NOMO-1 treated with dmso at 0.1 percent for 144 hours (cell line): ENCODE results near the gene NACAD.

ENCODE experiments used
- DNase-seq: peaks from one replicate; lab custom pipeline; 2025; ENCODE audit not compliant: unreplicated experiment; lab: John Stamatoyannopoulos, UW

NACAD gene

GRCh38 chr7:45088821-45089340, at the start of gene NACAD:
NACAD (minus strand) TSS chr7:45088969; CDS start chr7:45088894, 75 bp downstream.
- no peak for DNase-seq

GRCh38 chr7:45136106-45137060, 47.6 kb upstream of the NACAD start:
- peak; percentile 60 for DNase-seq

- no peak for DNase-seq
Observed at GRCh38 chr7:45133877-45134276, 45.1 kb upstream of the NACAD start.

- no peak for DNase-seq
Observed at GRCh38 chr7:45133352-45133751, 44.6 kb upstream of the NACAD start.

- DNase-seq = no peak
Observed at GRCh38 chr7:45132708-45133320, 44.0 kb upstream of the NACAD start.

GRCh38 chr7:45131891-45132290, 43.1 kb upstream of the NACAD start:
- no peak for DNase-seq

- DNase-seq = no peak
Observed at GRCh38 chr7:45130910-45131309, 42.1 kb upstream of the NACAD start.

- DNase-seq = no peak
Observed at GRCh38 chr7:45129906-45130305, 41.1 kb upstream of the NACAD start.

GRCh38 chr7:45129181-45129800, 40.5 kb upstream of the NACAD start:
- no peak for DNase-seq

- DNase-seq = no peak
Observed at GRCh38 chr7:45126920-45127319, 38.2 kb upstream of the NACAD start.

- no peak for DNase-seq
Observed at GRCh38 chr7:45126201-45126600, 37.4 kb upstream of the NACAD start.

GRCh38 chr7:45125193-45125904, 36.6 kb upstream of the NACAD start:
- DNase-seq = no peak

GRCh38 chr7:45123913-45124710, 35.3 kb upstream of the NACAD start:
- DNase-seq = no peak

- no peak for DNase-seq
Observed at GRCh38 chr7:45122975-45123860, 34.4 kb upstream of the NACAD start.

GRCh38 chr7:45119550-45119949, 30.8 kb upstream of the NACAD start:
- DNase-seq = peak; percentile 19

- no peak for DNase-seq
Observed at GRCh38 chr7:45118889-45119331, 30.1 kb upstream of the NACAD start.

GRCh38 chr7:45118292-45118691, 29.5 kb upstream of the NACAD start:
- DNase-seq = no peak

- DNase-seq = no peak
Observed at GRCh38 chr7:45117582-45117981, 28.8 kb upstream of the NACAD start.

- no peak for DNase-seq
Observed at GRCh38 chr7:45116048-45116447, 27.3 kb upstream of the NACAD start.
